ENCODE measurements around the gene GPC5. TPM values are rescaled to one million over a fixed set of nuclear protein-coding genes. Genes with fewer than 3 reads are reported as not detected.
"Not testable (repeated sequence)": the region's sequence is repeated elsewhere in the genome, so short reads cannot be mapped to it uniquely, and the experiment has no call there.

Gene GPC5
- total RNA-seq, 2 donors from 2014 or later = 0.22 to 0.51 TPM

DNA sequence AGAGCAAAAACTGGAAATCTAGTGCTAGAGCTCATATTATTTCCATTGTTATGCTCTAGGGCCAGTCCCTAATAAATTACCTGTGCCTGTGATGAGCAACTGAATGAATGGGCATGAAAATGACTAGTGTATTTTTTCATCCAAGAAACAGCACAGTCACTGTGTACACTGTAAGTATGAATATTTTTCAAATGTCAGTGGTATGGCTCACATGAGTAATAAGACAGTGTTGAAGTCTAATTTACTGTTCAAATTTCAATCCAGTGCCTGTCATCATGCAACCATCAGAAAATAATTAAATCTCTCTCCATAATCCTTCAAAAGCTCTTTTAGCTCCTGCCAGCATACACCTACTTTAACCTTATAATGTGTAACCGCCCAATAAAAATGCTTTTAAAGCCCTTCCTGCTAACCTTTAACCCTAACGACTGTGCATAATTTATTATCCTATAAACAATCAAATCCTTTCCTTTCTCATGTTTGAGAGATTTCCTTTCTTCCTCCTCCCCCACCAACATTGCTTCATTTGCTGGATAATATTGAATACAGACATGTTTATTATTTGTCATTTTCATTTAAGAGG lies 378.3 kb downstream of the GPC5 start:
- Mint-ChIP-seq H3K9me3 (no peaks in the 10 kb centered on the region), H3K4me3 (no peak overlapping the region), H3K27ac (no peak overlapping the region), H3K36me3 (ENCODE audit: low read depth) (no peaks in the 10 kb centered on the region), H3K27me3 (ENCODE audit: insufficient read depth) (no peaks in the 10 kb centered on the region), H3K4me1 (no peaks in the 10 kb centered on the region)
- DNase-seq = no peak
- H3K9me3 ChIP-seq (ENCODE audit: control insufficient read depth, low read length) = no peaks in the 10 kb centered on the region
- H3K4me3 ChIP-seq (ENCODE audit: low read length) = no peak overlapping the region
- H3K4me1 ChIP-seq (ENCODE audit: control insufficient read depth, insufficient read depth, low read length) = no peaks in the 10 kb centered on the region
- H3K27ac ChIP-seq (ENCODE audit: low read depth, low read length) = no peak overlapping the region
- TF ChIP-seq, protein P1, sequence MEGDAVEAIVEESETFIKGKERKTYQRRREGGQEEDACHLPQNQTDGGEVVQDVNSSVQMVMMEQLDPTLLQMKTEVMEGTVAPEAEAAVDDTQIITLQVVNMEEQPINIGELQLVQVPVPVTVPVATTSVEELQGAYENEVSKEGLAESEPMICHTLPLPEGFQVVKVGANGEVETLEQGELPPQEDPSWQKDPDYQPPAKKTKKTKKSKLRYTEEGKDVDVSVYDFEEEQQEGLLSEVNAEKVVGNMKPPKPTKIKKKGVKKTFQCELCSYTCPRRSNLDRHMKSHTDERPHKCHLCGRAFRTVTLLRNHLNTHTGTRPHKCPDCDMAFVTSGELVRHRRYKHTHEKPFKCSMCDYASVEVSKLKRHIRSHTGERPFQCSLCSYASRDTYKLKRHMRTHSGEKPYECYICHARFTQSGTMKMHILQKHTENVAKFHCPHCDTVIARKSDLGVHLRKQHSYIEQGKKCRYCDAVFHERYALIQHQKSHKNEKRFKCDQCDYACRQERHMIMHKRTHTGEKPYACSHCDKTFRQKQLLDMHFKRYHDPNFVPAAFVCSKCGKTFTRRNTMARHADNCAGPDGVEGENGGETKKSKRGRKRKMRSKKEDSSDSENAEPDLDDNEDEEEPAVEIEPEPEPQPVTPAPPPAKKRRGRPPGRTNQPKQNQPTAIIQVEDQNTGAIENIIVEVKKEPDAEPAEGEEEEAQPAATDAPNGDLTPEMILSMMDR (conservative IDR thresholded peaks at IDR 0.05) = no peak
- no peaks in the 10 kb centered on the region for H3K27me3 ChIP-seq (ENCODE audit: control insufficient read depth, insufficient read depth, low read length, poor library complexity, severe bottlenecking)
- no peaks in the 10 kb centered on the region for H3K36me3 ChIP-seq (ENCODE audit: control insufficient read depth, insufficient read depth, low read length)
- 92 to 100% methylated on average over 1 to 2 of the region's 2 CpGs for WGBS, 2 experiments (ENCODE audit: insufficient coverage in 1 of 2, insufficient read length in 1 of 2)
- H3K9ac ChIP-seq (ENCODE audit: extremely low read depth, low read length, poor library complexity, severe bottlenecking) = no peak overlapping the region

DNA sequence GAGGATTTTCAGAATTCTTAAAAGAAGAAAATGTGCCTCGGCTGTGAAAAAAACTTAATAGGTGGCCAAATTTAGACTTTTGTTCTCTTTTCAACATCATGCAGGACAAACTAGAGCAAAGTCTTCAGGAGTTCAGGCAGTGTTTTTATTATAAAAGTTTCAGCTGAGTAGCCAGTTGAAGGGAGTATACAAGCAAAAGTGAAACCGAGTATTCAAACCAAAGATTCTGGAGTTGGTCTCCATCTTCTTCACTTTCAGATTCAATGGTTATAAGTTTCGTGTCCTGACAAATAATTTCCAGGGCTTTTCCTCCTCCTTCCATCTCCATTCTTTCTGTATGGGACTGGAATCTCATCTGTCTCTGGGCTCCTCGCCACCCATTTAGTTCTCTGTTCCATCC lies 379.7 kb downstream of the GPC5 start:
- Mint-ChIP-seq H3K27me3 (ENCODE audit: insufficient read depth) (no peaks in the 10 kb centered on the region), H3K4me3 (no peak overlapping the region), H3K36me3 (ENCODE audit: low read depth) (no peaks in the 10 kb centered on the region), H3K4me1 (no peaks in the 10 kb centered on the region), H3K9me3 (no peaks in the 10 kb centered on the region), H3K27ac (no peak overlapping the region)
- H3K36me3 ChIP-seq (ENCODE audit: control insufficient read depth, insufficient read depth, low read length) = no peaks in the 10 kb centered on the region
- TF ChIP-seq, protein P1 (conservative IDR thresholded peaks at IDR 0.05) = no peak
- no peak for DNase-seq
- H3K4me1 ChIP-seq (ENCODE audit: control insufficient read depth, insufficient read depth, low read length) = no peaks in the 10 kb centered on the region
- no peaks in the 10 kb centered on the region for H3K9me3 ChIP-seq (ENCODE audit: control insufficient read depth, low read length)
- no peak overlapping the region for H3K9ac ChIP-seq (ENCODE audit: extremely low read depth, low read length, poor library complexity, severe bottlenecking)
- H3K4me3 ChIP-seq (ENCODE audit: low read length) = no peak overlapping the region
- no peaks in the 10 kb centered on the region for H3K27me3 ChIP-seq (ENCODE audit: control insufficient read depth, insufficient read depth, low read length, poor library complexity, severe bottlenecking)
- WGBS, 2 experiments (ENCODE audit: insufficient coverage in 1 of 2, insufficient read length in 1 of 2) = 90 to 98% methylated on average over 4 of the region's 4 CpGs
- no peak overlapping the region for H3K27ac ChIP-seq (ENCODE audit: low read depth, low read length)

DNA sequence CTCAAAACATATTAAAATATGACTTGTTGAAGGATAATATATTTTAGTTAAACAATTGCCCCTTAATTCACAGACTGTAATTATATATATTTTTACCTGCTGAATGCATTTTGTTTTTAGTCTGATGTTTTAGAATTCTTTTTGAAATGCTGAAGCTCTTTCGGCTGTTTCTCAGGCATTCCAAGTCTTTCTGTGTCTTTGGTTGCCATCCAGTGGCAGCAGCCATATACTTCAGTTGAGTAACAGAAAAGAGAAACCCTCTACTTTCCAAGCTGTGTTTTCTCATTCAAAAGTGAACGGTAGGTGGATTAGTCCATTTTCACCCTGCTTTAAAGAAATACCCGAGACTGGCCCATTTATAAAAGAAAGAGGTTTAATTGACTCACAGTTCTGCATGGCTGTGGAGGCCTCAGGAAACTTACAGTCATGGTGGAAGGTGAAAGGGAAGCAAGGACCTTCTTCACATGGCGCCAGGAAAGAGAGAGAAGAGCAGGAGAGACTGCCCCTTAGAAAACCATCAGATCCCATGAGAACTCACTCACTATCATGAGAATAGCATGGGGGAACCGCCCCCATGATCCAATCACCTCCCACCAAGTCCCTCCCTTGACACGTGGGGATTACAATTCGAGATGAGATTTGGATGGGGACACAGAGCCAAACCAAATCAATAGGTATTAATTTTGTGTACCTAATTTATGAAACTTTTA lies 383.7 kb downstream of the GPC5 start:
- not testable (repeated sequence) for H3K4me1 Mint-ChIP-seq; H3K36me3 ChIP-seq (ENCODE audit: control insufficient read depth, insufficient read depth, low read length); H3K4me3 Mint-ChIP-seq; H3K36me3 Mint-ChIP-seq (ENCODE audit: low read depth); H3K9me3 ChIP-seq (ENCODE audit: control insufficient read depth, low read length); H3K4me3 ChIP-seq (ENCODE audit: low read length); H3K27me3 ChIP-seq (ENCODE audit: control insufficient read depth, insufficient read depth, low read length, poor library complexity, severe bottlenecking); H3K9me3 Mint-ChIP-seq; H3K27ac ChIP-seq (ENCODE audit: low read depth, low read length); H3K9ac ChIP-seq (ENCODE audit: extremely low read depth, low read length, poor library complexity, severe bottlenecking); H3K4me1 ChIP-seq (ENCODE audit: control insufficient read depth, insufficient read depth, low read length); H3K27me3 Mint-ChIP-seq (ENCODE audit: insufficient read depth)
- peak; percentile 65 for DNase-seq
- peak overlapping the region; percentile 48 for H3K27ac Mint-ChIP-seq
- TF ChIP-seq, protein P1 (conservative IDR thresholded peaks at IDR 0.05) = peak; percentile 78
- WGBS, 2 experiments (ENCODE audit: insufficient coverage in 1 of 2, insufficient read length in 1 of 2) = 73 to 80% methylated on average over 5 to 7 of the region's 7 CpGs
